Measurements from ENCODE around the gene IQCM.
"Not testable (repeated sequence)": the region's sequence is repeated elsewhere in the genome, so short reads cannot be mapped to it uniquely, and the experiment has no call there.

IQCM gene

GRCh38 chr4:149572716-149573115, 242.9 kb downstream of the IQCM start:
- no peak for DNase-seq (ENCODE audit: low read depth, low spot score)

GRCh38 chr4:149555799-149556198, 259.8 kb downstream of the IQCM start:
- no peak for DNase-seq (ENCODE audit: low read depth, low spot score)

- DNase-seq (ENCODE audit: low read depth, low spot score), result no peak
These were observed 260.5 kb downstream of the IQCM start for GRCh38 chr4:149555146-149555545.

- DNase-seq (ENCODE audit: low read depth, low spot score), result no peak
These were observed 261.6 kb downstream of the IQCM start for GRCh38 chr4:149553959-149554520.

GRCh38 chr4:149552601-149553000, 263.0 kb downstream of the IQCM start:
- DNase-seq (ENCODE audit: low read depth, low spot score), result no peak

GRCh38 chr4:149549911-149550310, 265.7 kb downstream of the IQCM start:
- DNase-seq (ENCODE audit: low read depth, low spot score), result peak; percentile 7

- DNase-seq (ENCODE audit: low read depth, low spot score), result no peak
These were observed 280.9 kb downstream of the IQCM start for GRCh38 chr4:149534779-149535178.

GRCh38 chr4:149531861-149532260, 283.8 kb downstream of the IQCM start:
- no peak for DNase-seq (ENCODE audit: low read depth, low spot score)

- DNase-seq (ENCODE audit: low read depth, low spot score), result no peak
These were observed 292.6 kb downstream of the IQCM start for GRCh38 chr4:149523039-149523438.

GRCh38 chr4:149521611-149522425, 293.8 kb downstream of the IQCM start:
- no peak for DNase-seq (ENCODE audit: low read depth, low spot score)

GRCh38 chr4:149518471-149518870, 297.2 kb downstream of the IQCM start:
- no peak for DNase-seq (ENCODE audit: low read depth, low spot score)

GRCh38 chr4:149513081-149513480, 302.6 kb downstream of the IQCM start:
- DNase-seq (ENCODE audit: low read depth, low spot score), result no peak

- DNase-seq (ENCODE audit: low read depth, low spot score), result no peak
These were observed 303.1 kb downstream of the IQCM start for GRCh38 chr4:149512501-149512900.

GRCh38 chr4:149511558-149512298, 303.9 kb downstream of the IQCM start:
- DNase-seq (ENCODE audit: low read depth, low spot score), result no peak

GRCh38 chr4:149507309-149507708, 308.3 kb downstream of the IQCM start:
- not testable (repeated sequence) for DNase-seq (ENCODE audit: low read depth, low spot score)

- DNase-seq (ENCODE audit: low read depth, low spot score), result no peak
These were observed 314.8 kb downstream of the IQCM start for GRCh38 chr4:149500806-149501205.

GRCh38 chr4:149499726-149500125, 315.9 kb downstream of the IQCM start:
- DNase-seq (ENCODE audit: low read depth, low spot score), result no peak

- DNase-seq (ENCODE audit: low read depth, low spot score), result no peak
These were observed 317.4 kb downstream of the IQCM start for GRCh38 chr4:149498246-149498645.

GRCh38 chr4:149493492-149493891, 322.2 kb downstream of the IQCM start:
- no peak for DNase-seq (ENCODE audit: low read depth, low spot score)

GRCh38 chr4:149489321-149489720, 326.3 kb downstream of the IQCM start:
- DNase-seq (ENCODE audit: low read depth, low spot score), result no peak

- DNase-seq (ENCODE audit: low read depth, low spot score), result no peak
These were observed 328.8 kb downstream of the IQCM start for GRCh38 chr4:149486861-149487260.

GRCh38 chr4:149468669-149469068, 347.0 kb downstream of the IQCM start:
- not testable (repeated sequence) for DNase-seq (ENCODE audit: low read depth, low spot score)

GRCh38 chr4:149466446-149466845, 349.2 kb downstream of the IQCM start:
- no peak for DNase-seq (ENCODE audit: low read depth, low spot score)
